ENCODE results near the gene FGF23.

FGF23 gene

DNA sequence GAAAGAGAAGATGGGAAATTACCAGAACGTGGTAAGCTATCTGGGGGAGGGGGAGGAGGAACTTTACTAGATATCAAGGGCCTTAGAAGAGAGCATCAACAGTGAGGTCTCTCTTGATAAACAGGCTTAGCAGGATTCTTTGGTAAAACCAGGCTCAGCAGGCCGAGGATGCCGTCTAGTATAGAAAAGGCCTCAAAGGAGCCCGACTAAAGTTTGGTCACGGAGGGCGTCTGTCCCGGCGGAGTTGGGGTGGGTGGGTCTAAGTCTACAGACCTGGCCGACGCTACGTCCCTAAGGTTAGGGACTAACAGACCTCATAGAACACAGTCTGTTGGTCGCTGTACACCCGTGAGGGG is 59.0 kb downstream of the FGF23 start:
- TF ChIP-seq, protein P1, sequence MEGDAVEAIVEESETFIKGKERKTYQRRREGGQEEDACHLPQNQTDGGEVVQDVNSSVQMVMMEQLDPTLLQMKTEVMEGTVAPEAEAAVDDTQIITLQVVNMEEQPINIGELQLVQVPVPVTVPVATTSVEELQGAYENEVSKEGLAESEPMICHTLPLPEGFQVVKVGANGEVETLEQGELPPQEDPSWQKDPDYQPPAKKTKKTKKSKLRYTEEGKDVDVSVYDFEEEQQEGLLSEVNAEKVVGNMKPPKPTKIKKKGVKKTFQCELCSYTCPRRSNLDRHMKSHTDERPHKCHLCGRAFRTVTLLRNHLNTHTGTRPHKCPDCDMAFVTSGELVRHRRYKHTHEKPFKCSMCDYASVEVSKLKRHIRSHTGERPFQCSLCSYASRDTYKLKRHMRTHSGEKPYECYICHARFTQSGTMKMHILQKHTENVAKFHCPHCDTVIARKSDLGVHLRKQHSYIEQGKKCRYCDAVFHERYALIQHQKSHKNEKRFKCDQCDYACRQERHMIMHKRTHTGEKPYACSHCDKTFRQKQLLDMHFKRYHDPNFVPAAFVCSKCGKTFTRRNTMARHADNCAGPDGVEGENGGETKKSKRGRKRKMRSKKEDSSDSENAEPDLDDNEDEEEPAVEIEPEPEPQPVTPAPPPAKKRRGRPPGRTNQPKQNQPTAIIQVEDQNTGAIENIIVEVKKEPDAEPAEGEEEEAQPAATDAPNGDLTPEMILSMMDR (IDR thresholded peaks at IDR 0.05; ENCODE audit: extremely low read depth, insufficient read depth, missing control alignments) = no peak
- no peak for DNase-seq (ENCODE audit: low spot score)
- in situ Hi-C loops (cut with MboI; ENCODE audit: low pct_unique_long_range_greater_than_20kb, low sequenced_read_pairs, unreplicated experiment) = no loop called here
